Nephron (organoid): Measurements from ENCODE around the gene SH3RF3.

ENCODE experiments used
- H3K27ac Mint-ChIP-seq, 3 experiments: 2 replicates each; pipeline ENCODE4 v1.8.0; 2020; ENCODE audit warnings: mixed read lengths in 3 of 3, mild to moderate bottlenecking in 2 of 3, moderate library complexity in 1 of 3
- H3K27me3 Mint-ChIP-seq: 2 replicates; pipeline ENCODE4 v1.8.0; 2021; ENCODE audit warnings: low read depth, mild to moderate bottlenecking, moderate library complexity, mixed read lengths
- H3K36me3 Mint-ChIP-seq: 2 replicates; pipeline ENCODE4 v1.8.0; 2020; ENCODE audit warnings: low read depth, mixed read lengths
- H3K4me1 Mint-ChIP-seq: 2 replicates; pipeline ENCODE4 v1.8.0; 2020; ENCODE audit warnings: mixed read lengths
- H3K4me3 Mint-ChIP-seq, 3 experiments: 2 replicates each; pipeline ENCODE4 v1.8.0; 2020; ENCODE audit warnings: mild to moderate bottlenecking in 3 of 3, mixed read lengths in 3 of 3, moderate library complexity in 2 of 3
- H3K9me3 Mint-ChIP-seq: 2 replicates; pipeline ENCODE4 v1.8.0; 2020; ENCODE audit warnings: mixed read lengths
- CTCF ChIP-seq, 3 experiments: fragments of 200-600 bp; sonication (generic); IDR thresholded peaks; one replicate each; pipeline ENCODE4 v1.5.0; 2021; ENCODE audit warnings: antibody characterized with exemption in 3 of 3; ENCODE audit not compliant: unreplicated experiment in 3 of 3

Gene SH3RF3

GRCh38 chr2:109418716-109419115, 289.7 kb downstream of the SH3RF3 start:
- Mint-ChIP-seq H3K4me3 (no peak overlapping the region), H3K27me3 (peaks cover 9% of the 10 kb centered on the region), H3K4me1 (peaks cover 9% of the 10 kb centered on the region), H3K36me3 (no peaks in the 10 kb centered on the region), H3K27ac (peak overlapping the region in 1 of 3 experiments; percentile 64), H3K9me3 (no peaks in the 10 kb centered on the region)
- TF ChIP-seq CTCF (IDR thresholded peaks at IDR 0.05; ENCODE audit: unreplicated experiment in 3 of 3), result no peak

GRCh38 chr2:109419171-109419756, 290.3 kb downstream of the SH3RF3 start:
- Mint-ChIP-seq H3K36me3 (no peaks in the 10 kb centered on the region), H3K9me3 (no peaks in the 10 kb centered on the region), H3K27me3 (peaks cover 6% of the 10 kb centered on the region), H3K4me3 (no peak overlapping the region), H3K4me1 (peaks cover 9% of the 10 kb centered on the region), H3K27ac (peak overlapping the region in 1 of 3 experiments; percentile 8)
- no peak for TF ChIP-seq CTCF (IDR thresholded peaks at IDR 0.05; ENCODE audit: unreplicated experiment in 3 of 3)

GRCh38 chr2:109419960-109420370, 291.0 kb downstream of the SH3RF3 start:
- H3K27ac Mint-ChIP-seq, result peak overlapping the region in 1 of 3 experiments; percentile 8
- TF ChIP-seq CTCF (IDR thresholded peaks at IDR 0.05; ENCODE audit: unreplicated experiment in 3 of 3), result no peak
- peaks cover 9% of the 10 kb centered on the region for H3K4me1 Mint-ChIP-seq
- H3K27me3 Mint-ChIP-seq, result no peaks in the 10 kb centered on the region
- no peaks in the 10 kb centered on the region for H3K36me3 Mint-ChIP-seq
- no peaks in the 10 kb centered on the region for H3K9me3 Mint-ChIP-seq
- H3K4me3 Mint-ChIP-seq, result no peak overlapping the region

GRCh38 chr2:109421101-109421500, 292.1 kb downstream of the SH3RF3 start:
- peaks cover 9% of the 10 kb centered on the region for H3K4me1 Mint-ChIP-seq
- H3K36me3 Mint-ChIP-seq, result no peaks in the 10 kb centered on the region
- no peaks in the 10 kb centered on the region for H3K9me3 Mint-ChIP-seq
- no peak overlapping the region for H3K27ac Mint-ChIP-seq
- H3K4me3 Mint-ChIP-seq, result no peak overlapping the region
- TF ChIP-seq CTCF (IDR thresholded peaks at IDR 0.05; ENCODE audit: unreplicated experiment in 3 of 3), result no peak
- H3K27me3 Mint-ChIP-seq, result no peaks in the 10 kb centered on the region

- peaks cover 2% of the 10 kb centered on the region for H3K9me3 Mint-ChIP-seq
- H3K4me3 Mint-ChIP-seq, result no peak overlapping the region
- H3K36me3 Mint-ChIP-seq, result no peaks in the 10 kb centered on the region
- no peak for TF ChIP-seq CTCF (IDR thresholded peaks at IDR 0.05; ENCODE audit: unreplicated experiment in 3 of 3)
- H3K27ac Mint-ChIP-seq, result no peak overlapping the region
- no peaks in the 10 kb centered on the region for H3K27me3 Mint-ChIP-seq
- peaks cover 9% of the 10 kb centered on the region for H3K4me1 Mint-ChIP-seq
These were observed 292.6 kb downstream of the SH3RF3 start for GRCh38 chr2:109421642-109422041.

GRCh38 chr2:109422071-109422757, 293.2 kb downstream of the SH3RF3 start:
- Mint-ChIP-seq H3K36me3 (no peaks in the 10 kb centered on the region), H3K27me3 (no peaks in the 10 kb centered on the region), H3K4me1 (peaks cover 9% of the 10 kb centered on the region), H3K27ac (no peak overlapping the region), H3K9me3 (peaks cover 2% of the 10 kb centered on the region), H3K4me3 (no peak overlapping the region)
- TF ChIP-seq CTCF (IDR thresholded peaks at IDR 0.05; ENCODE audit: unreplicated experiment in 3 of 3), result no peak
